PC-3 (cell line): ENCODE results near the gene FUT8. TPM values are rescaled to one million over a fixed set of nuclear protein-coding genes. Genes with fewer than 3 reads are reported as not detected.

ENCODE experiments used
- ATAC-seq: fragments of 200-7000 bp; cut with Tn5 transposase; 2 replicates; pipeline ENCODE4 v1.9.1; 2020; ENCODE audit warnings: mild to moderate bottlenecking, moderate library complexity
- BruUV-seq: library from RNA; stranded (reverse); fragments of 400-500 nt; replicated peaks from 2 replicates; lab custom pipeline; 2021; lab: Mats Ljungman, UMichigan
- CTCF ChIA-PET: fragments of 300-600 bp; sonication (Branson Sonifier 250); formaldehyde crosslinking; loops from one replicate; lab custom pipeline; 2022; ENCODE audit warnings: antibody characterized with exemption; lab: Charles Lee
- POLR2A ChIA-PET: fragments of 300-600 bp; sonication (Branson Sonifier 250); formaldehyde crosslinking; loops from one replicate; lab custom pipeline; 2022; ENCODE audit warnings: antibody characterized with exemption; ENCODE audit not compliant: unreplicated experiment; lab: Charles Lee
- DNase-seq: peaks from one replicate; pipeline ENCODE4 v3.0.0-alpha.2; 2015
- H2AFZ ChIP-seq: fragments of 300-600 bp; sonication (generic); 2 replicates; pipeline ENCODE4 v1.6.0; 2016; ENCODE audit warnings: antibody characterized with exemption, low read length
- H3F3A ChIP-seq: fragments of 300-600 bp; sonication (generic); one replicate; pipeline ENCODE4 v1.6.0; 2017; ENCODE audit warnings: antibody characterized with exemption, low read length, control low read depth, mild to moderate bottlenecking; ENCODE audit not compliant: unreplicated experiment
- H3K27ac ChIP-seq: fragments of 300-600 bp; sonication (generic); 2 replicates; pipeline ENCODE4 v1.5.1; 2016; ENCODE audit warnings: mild to moderate bottlenecking, low read length
- H3K27me3 ChIP-seq: fragments of 300-600 bp; sonication (generic); 2 replicates; pipeline ENCODE4 v1.6.1; 2016; ENCODE audit warnings: low read length, mixed read lengths
- H3K36me3 ChIP-seq: fragments of 300-600 bp; sonication (generic); 2 replicates; pipeline ENCODE4 v1.6.1; 2016; ENCODE audit warnings: low read depth, mixed run types, low read length, mixed read lengths
- H3K4me1 ChIP-seq: fragments of 300-600 bp; sonication (generic); 2 replicates; pipeline ENCODE4 v1.5.1; 2016; ENCODE audit warnings: low read length; ENCODE audit not compliant: insufficient read depth
- H3K4me2 ChIP-seq: fragments of 300-600 bp; sonication (generic); 2 replicates; pipeline ENCODE4 v1.6.0; 2016; ENCODE audit warnings: low read length
- H3K4me3 ChIP-seq: fragments of 300-600 bp; sonication (generic); 2 replicates; pipeline ENCODE4 v1.5.1; 2016; ENCODE audit warnings: mild to moderate bottlenecking, low read length, mixed read lengths
- H3K79me2 ChIP-seq: fragments of 300-600 bp; sonication (generic); 2 replicates; pipeline ENCODE4 v1.6.1; 2017; ENCODE audit warnings: low read length, mixed read lengths
- H3K9ac ChIP-seq: fragments of 300-600 bp; sonication (generic); 2 replicates; pipeline ENCODE4 v1.6.0; 2016; ENCODE audit warnings: mild to moderate bottlenecking, low read length
- H3K9me2 ChIP-seq: fragments of 300-600 bp; sonication (generic); replicated peaks from 2 replicates; pipeline ENCODE4 v1.6.1; 2016; ENCODE audit warnings: mixed run types, low read length, mixed read lengths
- H3K9me3 ChIP-seq: fragments of 300-600 bp; sonication (generic); 2 replicates; pipeline ENCODE4 v1.6.1; 2016; ENCODE audit warnings: low read length, mixed read lengths
- H4K20me1 ChIP-seq: fragments of 300-600 bp; sonication (generic); 2 replicates; pipeline ENCODE4 v1.6.1; 2016; ENCODE audit warnings: low read length, mixed read lengths
- CTCF ChIP-seq: fragments of 300-600 bp; sonication (generic); conservative IDR thresholded peaks from 2 replicates; pipeline ENCODE4 v1.5.1; 2017; ENCODE audit warnings: antibody characterized with exemption, low read depth, mild to moderate bottlenecking, low read length
- EZH2 ChIP-seq: fragments of 300-600 bp; sonication (generic); IDR thresholded peaks from one replicate; pipeline ENCODE4 v1.6.1; 2017; ENCODE audit warnings: antibody characterized with exemption, mild to moderate bottlenecking, low read length; ENCODE audit not compliant: unreplicated experiment
- EZH2phosphoT487 ChIP-seq: fragments of 300-600 bp; sonication (generic); IDR thresholded peaks from 2 replicates; pipeline ENCODE4 v1.6.1; 2018; ENCODE audit warnings: mild to moderate bottlenecking, antibody characterized with exemption, low read length, borderline replicate concordance
- intact Hi-C: fragments of 100-400 bp; cut with micrococcal nuclease; formaldehyde crosslinking; loops from 2 replicates; pipeline ENCODE4 v1.9.0; 2023
- total RNA-seq: library from RNA; depleted of rRNA; stranded (reverse); fragments of >200 nt; gene quantifications from 2 replicates; pipeline ENCODE4 v1.2.3, GENCODE V29; 2014

Gene FUT8
- total RNA-seq, 1 experiment from 2014 or later, result 132 TPM

- TF ChIP-seq CTCF (no peak), EZH2 (no peak), EZH2phosphoT487 (no peak)
Measured at GRCh38 chr14:65471038-65471878, 58.7 kb downstream of the FUT8 start.

GRCh38 chr14:65472189-65472588 is 59.7 kb downstream of the FUT8 start:
- Histone ChIP-seq H3K79me2 (peaks cover 95% of the 10 kb centered on the region), H3F3A (no peaks in the 10 kb centered on the region), H3K4me2 (no peak overlapping the region), H2AFZ (no peak overlapping the region), H3K9ac (no peak overlapping the region), H3K4me3 (no peak overlapping the region), H3K9me3 (no peaks in the 10 kb centered on the region), H3K9me2 (no peaks in the 10 kb centered on the region), H3K27ac (no peak overlapping the region), H3K4me1 (no peaks in the 10 kb centered on the region), H3K36me3 (peaks cover 4% of the 10 kb centered on the region; the same call in 1 of the 2 replicates), H3K27me3 (no peaks in the 10 kb centered on the region), H4K20me1 (peaks cover 29% of the 10 kb centered on the region; the same call in 1 of the 2 replicates)
- ATAC-seq (no peak), DNase-seq (no peak)
- ChIA-PET POLR2A (interaction anchor here (0.6 to 0.7 kb wide), 2 partner anchors 12 to 108 kb away, joined by 5 to 7 read pairs; no protein-coding TSS in a partner anchor), CTCF (no interaction called here)
- no TSS peak for BruUV-seq
- no peak for TF ChIP-seq EZH2phosphoT487
- TF ChIP-seq EZH2, result no peak
- no peak for TF ChIP-seq CTCF
- intact Hi-C loops, result no loop called here

More at GRCh38 chr14:65471038-65471878, 58.7 kb downstream of the FUT8 start:
- no peak for DNase-seq
- Histone ChIP-seq H3K4me3 (no peak overlapping the region), H3K4me1 (no peaks in the 10 kb centered on the region), H3K27ac (no peak overlapping the region), H3K9ac (no peak overlapping the region), H3K4me2 (no peak overlapping the region), H2AFZ (no peak overlapping the region), H3K79me2 (peaks cover 94% of the 10 kb centered on the region), H3K27me3 (no peaks in the 10 kb centered on the region), H3K9me3 (no peaks in the 10 kb centered on the region), H3K36me3 (peaks cover 4% of the 10 kb centered on the region; the same call in 1 of the 2 replicates), H3K9me2 (no peaks in the 10 kb centered on the region), H3F3A (no peaks in the 10 kb centered on the region), H4K20me1 (peaks cover 24% of the 10 kb centered on the region; the same call in 1 of the 2 replicates)
- POLR2A ChIA-PET, result interaction anchor here (0.7 kb wide), 1 partner anchor 109 kb away, joined by 5 read pairs; no protein-coding TSS in a partner anchor
- intact Hi-C loops, result no loop called here
- CTCF ChIA-PET, result interaction anchor here (0.7 kb wide), 1 partner anchor 353 kb away, joined by 3 read pairs; no protein-coding TSS in a partner anchor
- BruUV-seq, result no TSS peak
- peak; percentile 33; the same call in 1 of the 2 replicates for ATAC-seq
